Neuronal stem cell (in vitro differentiated cells): Measurements from ENCODE around the gene C6orf47.
A peak's percentile ranks its signal among the peaks of the same experiment; 100 is the strongest.

Source experiments
- DNase-seq: peaks from one replicate; pipeline ENCODE4 v3.0.0-alpha.2; 2013; ENCODE audit warnings: low spot score
- H2AFZ ChIP-seq: one replicate; pipeline ENCODE4 v1.6.1; 2013; ENCODE audit warnings: mild to moderate bottlenecking, low read length, inconsistent platforms
- H2AK5ac ChIP-seq: 2 replicates; pipeline ENCODE4 v1.6.1; 2013; ENCODE audit warnings: low read depth, mild to moderate bottlenecking, inconsistent platforms, low read length, moderate library complexity, mixed read lengths
- H2BK120ac ChIP-seq: 2 replicates; pipeline ENCODE4 v1.6.1; 2013; ENCODE audit warnings: low read depth, mild to moderate bottlenecking, inconsistent platforms, low read length, moderate library complexity, mixed read lengths
- H2BK12ac ChIP-seq: one replicate; pipeline ENCODE4 v1.6.1; 2013; ENCODE audit warnings: low read length, inconsistent platforms
- H2BK15ac ChIP-seq: 2 replicates; pipeline ENCODE4 v1.6.1; 2013; ENCODE audit warnings: mild to moderate bottlenecking, low read length, inconsistent platforms, mixed read lengths
- H2BK5ac ChIP-seq: one replicate; pipeline ENCODE4 v1.6.1; 2013; ENCODE audit warnings: inconsistent platforms, mild to moderate bottlenecking, low read length, moderate library complexity
- H3K14ac ChIP-seq: one replicate; pipeline ENCODE4 v1.6.1; 2013; ENCODE audit warnings: low read length, inconsistent platforms
- H3K18ac ChIP-seq: 2 replicates; pipeline ENCODE4 v1.6.1; 2013; ENCODE audit warnings: low read length, inconsistent platforms
- H3K23ac ChIP-seq: 2 replicates; pipeline ENCODE4 v1.6.1; 2013; ENCODE audit warnings: low read depth, mild to moderate bottlenecking, mixed read lengths, low read length, inconsistent platforms; ENCODE audit not compliant: poor library complexity
- H3K27ac ChIP-seq: replicated peaks from 3 replicates; pipeline ENCODE4 v1.5.1; 2013; ENCODE audit warnings: low read length, inconsistent platforms
- H3K27me3 ChIP-seq, 3 experiments: 2 replicates each; pipeline ENCODE4 v1.6.1; 2013; ENCODE audit warnings: low read length in 3 of 3, mild to moderate bottlenecking in 2 of 3, inconsistent platforms in 1 of 3, low read depth in 1 of 3, mixed read lengths in 1 of 3, moderate library complexity in 1 of 3; ENCODE audit not compliant: control insufficient read depth in 3 of 3, insufficient read depth in 3 of 3
- H3K36me3 ChIP-seq, 2 donors: replicated peaks in 1 of 2; 2 replicates each; pipeline ENCODE4 v1.6.1; 2013; ENCODE audit warnings: low read length in 2 of 2; ENCODE audit not compliant: control insufficient read depth in 2 of 2, insufficient read depth in 2 of 2
- H3K4ac ChIP-seq: 2 replicates; pipeline ENCODE4 v1.6.1; 2013; ENCODE audit warnings: inconsistent platforms, mild to moderate bottlenecking, low read length, moderate library complexity
- H3K4me1 ChIP-seq, 2 donors: 1 replicate in 1 of 2; 2 replicates in 1 of 2; pipeline ENCODE4 v1.6.1; 2013; ENCODE audit warnings: low read length in 2 of 2, low read depth in 1 of 2; ENCODE audit not compliant: control insufficient read depth in 2 of 2, insufficient read depth in 1 of 2
- H3K4me2 ChIP-seq: one replicate; pipeline ENCODE4 v1.6.1; 2013; ENCODE audit warnings: mild to moderate bottlenecking, low read length, inconsistent platforms; ENCODE audit not compliant: insufficient read depth, poor library complexity, severe bottlenecking
- H3K4me3 ChIP-seq, 2 donors: 2 replicates each; pipeline ENCODE4 v1.5.1; 2013; ENCODE audit warnings: low read length in 2 of 2, mild to moderate bottlenecking in 2 of 2, inconsistent platforms in 1 of 2, moderate library complexity in 1 of 2
- H3K79me1 ChIP-seq: one replicate; pipeline ENCODE4 v1.6.1; 2013; ENCODE audit warnings: low read depth, mild to moderate bottlenecking, inconsistent platforms, low read length, moderate library complexity
- H3K9ac ChIP-seq: one replicate; pipeline ENCODE4 v1.6.1; 2013; ENCODE audit warnings: mild to moderate bottlenecking, low read depth, low read length, inconsistent platforms; ENCODE audit not compliant: poor library complexity
- H3K9me3 ChIP-seq, 2 donors: replicated peaks in 1 of 2; 2 replicates each; pipeline versions ENCODE3 to v1.6.1; 2013; ENCODE audit warnings: low read length in 2 of 2, mild to moderate bottlenecking in 2 of 2, inconsistent platforms in 1 of 2, low read depth in 1 of 2, mixed read lengths in 1 of 2, moderate library complexity in 1 of 2; ENCODE audit not compliant: control insufficient read depth in 2 of 2, insufficient read depth in 1 of 2
- H4K8ac ChIP-seq: one replicate; pipeline ENCODE4 v1.6.1; 2013; ENCODE audit warnings: low read depth, mild to moderate bottlenecking, inconsistent platforms, low read length, moderate library complexity
- H4K91ac ChIP-seq: one replicate; pipeline ENCODE4 v1.6.1; 2013; ENCODE audit warnings: low read length, low read depth, mild to moderate bottlenecking, inconsistent platforms; ENCODE audit not compliant: poor library complexity
- WGBS, 2 donors: extraction: QIAGEN DNeasy Blood & Tissue Kit; methylation state at CpG; one replicate each; pipeline ENCODE4 v1.1.7; 2013; ENCODE audit warnings: missing lambda C conversion rate in 2 of 2, mixed read lengths in 1 of 2; ENCODE audit not compliant: insufficient read length in 2 of 2, insufficient replicate concordance in 1 of 2; ENCODE audit errors: extremely low coverage in 2 of 2; 5-methylcytosine and 5-hydroxymethylcytosine counted together

Gene C6orf47

GRCh38 chr6:31690231-31691077 is 29.9 kb upstream of the C6orf47 start:
- no peak overlapping the region for H2BK15ac ChIP-seq
- H2AK5ac ChIP-seq: no peak overlapping the region
- no peak overlapping the region for H3K18ac ChIP-seq
- H3K23ac ChIP-seq: no peak overlapping the region
- no peak overlapping the region for H2AFZ ChIP-seq
- H3K9me3 ChIP-seq: no peaks in the 10 kb centered on the region
- peaks cover 0 to 2% of the 10 kb centered on the region in 2 donors for H3K4me1 ChIP-seq
- no peak overlapping the region for H4K8ac ChIP-seq
- H3K4ac ChIP-seq: no peak overlapping the region
- peak overlapping the region; percentile 32 for H3K9ac ChIP-seq
- H2BK5ac ChIP-seq: no peak overlapping the region
- H3K4me3 ChIP-seq: no peak overlapping the region
- no peak overlapping the region for H3K14ac ChIP-seq
- H3K36me3 ChIP-seq: peaks cover 50 to 97% of the 10 kb centered on the region in 2 donors
- no peaks in the 10 kb centered on the region for H3K27me3 ChIP-seq
- H3K79me1 ChIP-seq: no peaks in the 10 kb centered on the region
- no peak for DNase-seq
- H3K27ac ChIP-seq: no peak overlapping the region
- H3K4me2 ChIP-seq: no peak overlapping the region
- no peak overlapping the region for H2BK120ac ChIP-seq
- no CpG with 5 or more reads among the region's 10 CpGs for WGBS, 2 donors
- no peak overlapping the region for H2BK12ac ChIP-seq
- no peak overlapping the region for H4K91ac ChIP-seq

DNA sequence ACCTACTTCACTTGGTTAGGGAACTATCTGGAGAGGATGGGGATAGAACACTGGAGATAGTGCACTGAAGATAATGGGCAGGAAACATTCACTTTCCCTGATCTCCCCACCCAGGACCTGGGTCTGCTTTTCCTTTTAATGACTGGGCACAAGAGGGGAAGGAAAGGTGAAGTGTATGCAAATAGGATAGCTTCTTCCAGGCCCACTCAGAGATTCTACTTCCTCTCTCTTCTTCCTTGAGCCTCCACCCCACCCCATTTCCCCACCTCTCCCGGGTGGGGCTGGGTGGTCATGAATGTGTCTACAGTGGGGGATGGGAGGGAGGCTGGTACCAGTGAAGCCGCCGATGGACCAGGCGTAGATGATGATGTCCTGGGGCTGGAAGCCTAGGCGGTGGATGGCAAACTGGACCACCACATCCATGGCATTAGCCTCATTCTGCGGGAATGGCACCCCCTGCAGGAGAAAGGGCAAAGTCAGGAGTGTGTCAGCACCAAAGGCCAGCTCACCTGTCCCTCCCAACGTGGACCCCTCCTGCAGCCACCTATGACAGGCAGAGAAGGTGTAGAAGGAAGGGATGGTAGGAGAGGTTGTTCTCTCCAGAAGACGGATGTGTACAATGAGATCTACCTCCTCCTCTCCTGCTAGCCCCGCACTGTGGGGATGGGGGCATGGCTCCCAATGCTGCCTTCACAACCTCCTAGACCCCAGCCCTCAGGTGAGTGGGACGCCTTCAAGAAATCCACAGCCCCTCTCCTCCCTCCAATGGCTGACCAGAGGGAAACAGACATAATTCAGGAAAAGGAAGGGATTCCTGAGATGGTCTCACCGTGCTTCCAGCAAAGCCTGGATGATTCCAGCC is 28.9 kb upstream of the C6orf47 start:
- Histone ChIP-seq H3K4me2 (no peak overlapping the region), H2BK120ac (no peak overlapping the region), H3K14ac (no peak overlapping the region), H3K18ac (no peak overlapping the region), H3K27me3 (no peaks in the 10 kb centered on the region), H3K9me3 (no peaks in the 10 kb centered on the region), H2AFZ (no peak overlapping the region), H3K23ac (no peak overlapping the region), H3K79me1 (no peaks in the 10 kb centered on the region), H3K4ac (no peak overlapping the region), H2BK15ac (no peak overlapping the region), H2BK5ac (no peak overlapping the region), H2BK12ac (no peak overlapping the region), H3K9ac (no peak overlapping the region), H2AK5ac (no peak overlapping the region), H4K91ac (no peak overlapping the region), H3K4me1 (peaks cover 0 to 2% of the 10 kb centered on the region in 2 donors), H3K27ac (no peak overlapping the region), H4K8ac (no peak overlapping the region), H3K4me3 (no peak overlapping the region), H3K36me3 (peaks cover 46 to 92% of the 10 kb centered on the region in 2 donors)
- no peak for DNase-seq
- no CpG with 5 or more reads among the region's 11 CpGs for WGBS, 2 donors

DNA sequence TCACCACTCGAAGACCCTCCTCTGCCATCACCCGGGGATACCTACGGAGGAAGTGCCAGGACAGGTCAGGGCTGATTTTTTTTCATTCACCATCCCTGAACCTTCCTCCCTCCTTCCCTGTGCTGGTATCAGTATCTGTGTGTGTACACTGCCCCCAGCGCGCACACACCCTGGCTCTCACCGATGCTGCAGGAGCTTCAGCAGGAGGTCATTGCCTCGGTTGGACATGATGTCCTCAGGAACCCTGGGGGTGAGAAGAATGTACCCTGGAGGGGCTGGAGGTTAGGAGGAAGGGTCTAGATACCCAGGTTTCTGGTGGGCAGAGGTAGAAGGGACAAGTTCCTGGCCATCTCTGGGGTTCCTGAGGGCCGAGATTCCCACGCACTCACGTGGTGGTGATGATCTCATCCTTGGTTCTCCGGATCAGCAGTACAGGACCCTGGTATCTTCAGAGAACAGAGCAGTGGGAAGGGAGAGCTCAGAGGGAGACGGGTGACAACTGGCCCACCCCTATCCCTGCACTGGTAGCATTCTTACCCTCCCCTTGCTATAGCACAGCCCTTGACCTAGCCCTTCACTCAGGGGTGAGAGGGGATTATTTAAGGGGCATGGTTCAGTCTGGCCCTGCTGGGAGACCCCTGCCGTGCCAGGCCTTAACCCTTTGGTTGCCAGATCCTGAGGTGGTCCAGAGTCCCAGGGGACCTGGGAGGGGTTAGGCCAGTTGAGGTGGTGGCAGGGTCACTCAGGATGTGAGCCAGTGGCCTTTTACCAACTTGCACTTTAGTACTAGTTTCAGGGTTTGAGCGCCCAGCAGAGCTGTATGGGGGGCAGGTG is 27.5 kb upstream of the C6orf47 start:
- H3K36me3 ChIP-seq: peaks cover 43 to 93% of the 10 kb centered on the region in 2 donors
- H2AK5ac ChIP-seq: no peak overlapping the region
- H2AFZ ChIP-seq: no peak overlapping the region
- H4K8ac ChIP-seq: no peak overlapping the region
- no CpG with 5 or more reads among the region's 14 CpGs for WGBS, 2 donors
- H3K9me3 ChIP-seq: no peaks in the 10 kb centered on the region
- peaks cover 1 to 6% of the 10 kb centered on the region in 2 donors for H3K4me1 ChIP-seq
- no peak overlapping the region for H2BK120ac ChIP-seq
- no peak overlapping the region for H4K91ac ChIP-seq
- H3K18ac ChIP-seq: no peak overlapping the region
- no peak overlapping the region for H3K23ac ChIP-seq
- H3K27ac ChIP-seq: no peak overlapping the region
- no peaks in the 10 kb centered on the region for H3K27me3 ChIP-seq
- H2BK15ac ChIP-seq: no peak overlapping the region
- no peak overlapping the region for H2BK12ac ChIP-seq
- H2BK5ac ChIP-seq: no peak overlapping the region
- no peak overlapping the region for H3K4me3 ChIP-seq
- peak overlapping the region; percentile 15 for H3K9ac ChIP-seq
- H3K4ac ChIP-seq: no peak overlapping the region
- H3K14ac ChIP-seq: no peak overlapping the region
- no peak for DNase-seq
- no peak overlapping the region for H3K4me2 ChIP-seq
- H3K79me1 ChIP-seq: no peaks in the 10 kb centered on the region
